Measurements from ENCODE around the gene HOXC9.

HOXC9 gene

DNA sequence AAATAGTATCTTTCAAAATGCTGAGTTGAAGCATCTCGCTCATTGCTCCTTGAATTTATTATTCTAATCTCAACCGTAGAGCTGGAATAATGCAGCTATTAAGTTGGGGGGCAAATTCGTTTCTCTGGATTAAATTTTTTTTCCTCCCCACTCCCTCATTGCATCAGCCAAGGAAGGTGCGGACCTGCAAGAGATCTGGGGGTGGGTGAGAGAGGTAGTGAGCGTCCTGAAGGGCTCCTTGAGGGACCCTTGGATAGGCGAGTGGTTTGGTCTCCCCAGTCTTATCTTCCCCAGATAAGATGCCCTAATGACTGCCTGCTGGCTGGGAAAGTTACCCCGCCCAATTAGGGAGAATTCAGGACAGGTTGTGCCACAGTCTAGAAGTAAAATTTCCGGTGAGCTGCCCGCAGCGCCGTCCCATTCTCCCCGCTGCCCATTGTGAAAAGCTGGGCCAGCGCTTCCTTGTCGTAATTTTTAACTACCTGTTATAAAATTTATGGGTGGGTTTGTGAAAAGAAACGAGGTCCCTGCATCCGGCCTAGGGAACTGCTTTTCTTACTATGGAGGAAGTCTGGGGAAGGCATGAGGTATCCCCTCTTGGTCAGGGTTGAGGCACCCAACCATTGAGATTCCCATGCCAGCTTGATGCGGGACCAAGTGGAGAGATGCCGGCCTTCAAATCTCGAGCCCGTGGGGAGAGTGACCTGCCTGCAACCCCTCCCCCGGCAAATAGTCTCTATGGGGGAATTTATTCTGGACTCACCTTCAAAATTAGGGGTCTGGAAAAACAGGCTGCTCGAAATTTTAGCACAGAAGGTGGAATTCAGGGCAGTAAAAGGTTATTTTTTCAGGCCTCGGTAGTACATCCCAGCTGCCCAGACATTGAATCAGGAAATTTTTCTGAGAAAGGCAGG, 15.3 kb downstream of the HOXC9 start:
- DNase-seq (ENCODE audit: low read depth), result no peak

DNA sequence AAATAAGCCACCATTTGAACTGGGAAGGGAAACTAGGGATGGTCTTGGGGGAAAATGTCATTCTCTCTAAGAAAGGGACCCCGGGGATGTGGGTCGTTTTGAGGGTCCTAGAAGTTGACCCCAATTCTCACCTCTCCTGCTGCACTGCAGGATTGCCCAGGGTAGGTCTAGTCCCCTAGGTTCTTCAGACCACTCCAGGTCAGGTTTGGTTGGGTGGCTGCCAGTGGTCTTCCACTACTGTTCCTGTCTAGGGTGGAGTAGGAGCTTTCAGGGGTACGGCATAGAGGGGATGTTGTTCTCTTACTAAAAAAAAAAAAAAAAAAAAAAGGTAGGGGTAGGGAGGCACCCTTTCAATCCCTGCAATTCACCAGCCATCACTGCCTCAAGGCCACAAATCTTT, 16.1 kb downstream of the HOXC9 start:
- DNase-seq (ENCODE audit: low read depth), result no peak

DNA sequence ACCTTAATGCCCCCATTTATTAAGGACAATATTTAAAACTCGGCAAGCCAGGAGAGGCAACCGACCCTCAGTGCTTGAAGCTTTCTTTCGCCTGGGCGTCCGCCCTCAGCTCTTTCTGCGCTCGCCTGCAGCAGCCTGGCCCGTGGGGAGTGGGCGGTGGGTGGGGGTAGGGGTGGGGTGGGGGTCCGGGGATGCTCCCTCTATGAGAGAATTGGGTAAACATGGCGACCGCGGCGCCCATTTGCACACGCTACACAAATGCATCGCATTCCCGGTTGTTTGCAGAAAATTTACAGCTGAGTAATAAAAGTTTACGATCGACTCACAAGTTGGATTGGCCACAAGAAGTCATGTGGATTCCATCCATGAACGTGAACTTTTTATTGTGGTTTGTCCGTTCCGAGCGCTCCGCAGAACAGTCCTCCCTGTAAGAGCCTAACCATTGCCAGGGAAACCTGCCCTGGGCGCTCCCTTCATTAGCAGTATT, 16.6 kb downstream of the HOXC9 start:
- peak; percentile 87 for DNase-seq (ENCODE audit: low read depth)

DNA sequence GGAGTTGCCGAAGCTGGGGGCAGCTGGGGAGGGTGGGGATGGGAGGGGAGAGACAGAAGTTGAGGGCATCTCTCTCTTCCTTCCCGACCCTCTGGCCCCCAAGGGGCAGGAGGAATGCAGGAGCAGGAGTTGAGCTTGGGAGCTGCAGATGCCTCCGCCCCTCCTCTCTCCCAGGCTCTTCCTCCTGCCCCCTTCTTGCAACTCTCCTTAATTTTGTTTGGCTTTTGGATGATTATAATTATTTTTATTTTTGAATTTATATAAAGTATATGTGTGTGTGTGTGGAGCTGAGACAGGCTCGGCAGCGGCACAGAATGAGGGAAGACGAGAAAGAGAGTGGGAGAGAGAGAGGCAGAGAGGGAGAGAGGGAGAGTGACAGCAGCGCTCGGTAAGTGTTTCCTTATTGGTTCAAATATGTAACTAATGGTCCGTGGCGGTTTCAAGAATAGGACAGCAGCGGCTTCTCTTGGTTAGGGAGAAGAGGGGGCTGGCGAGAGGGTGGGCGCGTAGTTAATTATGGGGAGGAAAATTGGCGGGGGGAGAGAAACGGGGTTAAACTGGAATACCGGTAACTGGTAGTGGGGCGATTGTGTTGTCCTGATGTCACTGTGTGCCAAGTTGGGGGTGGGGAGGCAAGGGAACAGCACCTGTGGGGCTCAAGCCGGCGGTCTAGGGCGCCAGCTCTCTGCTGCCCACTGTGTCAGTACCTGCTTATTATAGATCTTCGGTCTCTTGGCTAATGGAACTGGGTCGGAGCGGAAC, 17.2 kb downstream of the HOXC9 start:
- no peak for DNase-seq (ENCODE audit: low read depth)

DNA sequence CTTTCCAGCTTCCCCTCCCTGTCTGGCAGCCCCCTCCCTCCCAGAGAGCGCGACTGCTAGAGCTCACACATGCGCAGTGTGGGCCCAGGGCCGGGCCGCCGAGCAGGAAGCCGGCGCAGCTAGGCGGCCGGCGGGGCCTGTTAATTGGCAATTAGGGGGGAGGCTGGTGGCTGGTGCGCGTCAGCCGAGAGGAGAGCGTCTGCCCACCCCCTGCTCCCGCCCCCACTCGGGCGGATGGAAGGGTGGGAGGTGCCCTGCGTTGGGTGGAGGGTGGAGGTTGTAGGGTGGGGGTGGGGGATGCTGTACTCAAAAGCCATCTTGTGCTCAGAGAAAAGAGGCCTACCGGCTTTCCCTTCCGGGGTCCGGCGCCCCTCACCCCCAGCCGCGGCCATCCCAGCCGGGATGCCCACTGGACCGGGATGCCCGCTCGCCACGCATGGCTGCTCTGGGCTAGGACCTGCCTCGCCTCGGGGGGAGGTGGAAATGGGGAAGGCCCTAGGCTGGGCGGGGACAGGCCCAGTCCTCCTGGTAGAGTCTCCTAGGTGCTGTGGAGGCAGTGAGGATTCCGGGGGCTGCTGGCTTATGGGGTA, 18.0 kb downstream of the HOXC9 start:
- peak; percentile 92 for DNase-seq (ENCODE audit: low read depth)

DNA sequence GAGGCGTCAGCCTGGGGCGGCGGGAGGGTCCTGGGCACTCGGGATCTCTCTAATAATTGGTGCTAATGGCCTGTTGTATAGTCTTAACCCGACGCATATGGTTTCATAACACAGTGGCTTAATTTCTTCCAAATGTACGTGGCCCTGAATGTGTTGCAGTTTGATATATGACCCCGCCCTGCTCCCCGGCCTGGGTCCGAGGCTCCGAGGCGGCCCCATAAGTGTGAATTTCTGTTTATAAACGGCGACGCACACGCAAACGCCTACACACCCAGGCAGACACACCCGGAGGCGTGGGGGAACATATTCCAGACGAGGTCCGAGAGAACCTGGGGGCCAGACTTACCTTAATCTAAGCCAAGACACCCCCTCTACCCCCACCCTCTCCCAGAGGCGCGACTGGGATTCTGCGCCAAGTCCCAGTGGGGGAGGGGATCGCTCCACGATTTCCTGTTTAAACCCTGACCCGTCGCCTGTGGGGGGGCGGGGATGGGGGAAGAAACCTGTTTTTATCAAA, 18.6 kb downstream of the HOXC9 start:
- DNase-seq (ENCODE audit: low read depth), result no peak

DNA sequence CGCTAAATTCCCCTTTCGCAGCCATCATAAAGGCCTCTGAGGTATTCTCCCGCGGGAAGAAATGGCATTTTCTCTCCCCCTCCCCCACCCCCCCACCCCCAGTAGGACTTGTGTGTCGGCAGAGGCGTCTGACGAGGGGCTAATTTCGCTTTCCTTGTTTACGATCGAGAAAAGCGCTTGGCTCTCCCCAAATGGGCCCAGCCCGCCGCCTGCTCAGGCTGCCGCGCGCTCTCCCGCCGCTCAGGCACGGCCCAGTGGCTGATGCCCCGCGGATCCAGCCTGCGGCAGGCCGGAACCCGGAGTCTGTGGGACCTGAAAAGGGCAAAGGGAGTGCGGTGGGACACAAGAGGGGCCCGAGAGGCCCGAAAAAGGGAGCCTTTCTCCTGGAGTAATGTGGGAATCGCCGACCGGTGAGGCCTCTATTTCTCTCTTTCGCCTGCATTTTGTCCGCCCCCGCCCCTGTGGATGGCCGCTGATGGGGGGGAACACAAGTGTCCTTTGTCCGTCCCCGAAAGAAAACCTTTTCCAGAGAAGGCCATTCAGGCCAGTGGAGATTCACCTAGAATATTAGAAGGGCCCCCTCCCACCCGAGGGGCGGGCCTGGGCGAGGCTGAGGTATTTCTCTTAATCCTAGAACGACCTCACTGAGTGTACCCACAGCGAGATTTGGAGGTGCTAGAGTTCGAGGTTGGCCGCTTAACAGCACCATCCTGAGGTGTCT, 19.3 kb downstream of the HOXC9 start:
- no peak for DNase-seq (ENCODE audit: low read depth)

DNA sequence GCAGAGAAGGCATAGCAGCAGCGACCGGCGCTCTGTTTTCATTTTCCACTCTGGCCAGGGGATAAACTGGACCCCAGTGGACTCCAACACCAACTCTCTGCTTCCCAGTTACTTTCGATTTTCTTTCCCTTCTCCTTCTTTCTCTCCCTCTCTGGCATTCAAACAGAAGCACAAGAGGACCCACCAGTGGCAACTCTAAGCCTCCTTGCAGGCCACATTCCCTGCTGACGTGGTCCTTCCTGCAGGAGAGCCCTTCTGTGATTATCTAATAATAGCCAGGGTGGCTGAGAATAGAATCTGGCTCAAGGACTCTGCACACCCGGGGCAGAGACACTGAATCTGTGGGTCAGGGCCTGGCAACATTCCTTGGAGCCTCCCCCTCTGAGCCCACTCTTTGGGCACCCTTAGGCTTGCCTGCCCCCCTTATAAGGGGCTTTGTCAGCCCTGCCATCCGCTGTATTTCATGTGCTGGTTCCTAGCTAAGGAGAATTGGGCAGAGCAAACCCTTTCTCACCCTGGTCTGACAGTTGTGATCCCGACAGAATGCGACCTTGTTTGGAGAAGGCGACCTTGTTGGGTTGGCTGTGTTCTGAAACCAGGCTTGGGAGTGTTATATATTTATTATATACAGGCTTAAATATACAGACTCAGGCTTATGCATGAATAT, 20.1 kb downstream of the HOXC9 start:
- no peak for DNase-seq (ENCODE audit: low read depth)

DNA sequence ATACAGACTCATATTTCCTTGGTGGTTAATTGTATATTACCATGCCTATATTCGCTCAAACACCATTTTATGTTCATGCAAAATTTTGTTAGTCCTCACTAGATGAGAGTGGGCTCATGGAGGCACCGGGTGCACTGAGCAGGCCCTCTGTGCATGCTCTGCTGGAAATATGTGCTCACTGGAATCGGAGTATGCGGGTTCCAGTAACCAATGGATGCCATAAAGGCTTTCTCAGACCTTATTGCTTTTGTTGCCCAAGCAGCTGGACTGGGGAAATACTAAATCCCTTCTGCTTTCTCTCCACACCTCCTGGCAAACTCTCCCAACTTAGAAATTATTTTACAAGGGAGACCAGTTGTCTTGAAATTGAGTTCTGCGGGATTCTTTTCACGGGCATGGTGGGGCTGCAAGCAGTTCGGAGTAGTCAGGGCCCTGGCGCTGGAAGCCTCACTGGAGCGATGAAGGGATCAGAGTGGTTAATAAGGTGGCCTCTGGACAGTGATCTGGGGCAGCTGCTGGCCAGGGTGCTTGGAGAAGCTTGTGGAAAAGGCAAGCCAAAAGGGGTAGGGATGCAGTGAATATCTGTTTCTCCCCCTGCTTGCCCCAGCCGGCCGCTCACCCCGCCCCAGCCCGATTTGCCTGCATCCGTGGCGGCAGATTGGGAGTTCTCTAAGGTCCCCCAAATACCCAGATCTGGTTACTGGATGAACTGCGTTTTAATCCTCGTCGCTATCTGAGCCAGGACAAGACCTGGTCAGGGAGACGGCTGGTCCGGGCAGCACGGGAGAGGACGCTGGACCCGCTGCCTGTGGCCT, 20.8 kb downstream of the HOXC9 start:
- DNase-seq (ENCODE audit: low read depth), result no peak

DNA sequence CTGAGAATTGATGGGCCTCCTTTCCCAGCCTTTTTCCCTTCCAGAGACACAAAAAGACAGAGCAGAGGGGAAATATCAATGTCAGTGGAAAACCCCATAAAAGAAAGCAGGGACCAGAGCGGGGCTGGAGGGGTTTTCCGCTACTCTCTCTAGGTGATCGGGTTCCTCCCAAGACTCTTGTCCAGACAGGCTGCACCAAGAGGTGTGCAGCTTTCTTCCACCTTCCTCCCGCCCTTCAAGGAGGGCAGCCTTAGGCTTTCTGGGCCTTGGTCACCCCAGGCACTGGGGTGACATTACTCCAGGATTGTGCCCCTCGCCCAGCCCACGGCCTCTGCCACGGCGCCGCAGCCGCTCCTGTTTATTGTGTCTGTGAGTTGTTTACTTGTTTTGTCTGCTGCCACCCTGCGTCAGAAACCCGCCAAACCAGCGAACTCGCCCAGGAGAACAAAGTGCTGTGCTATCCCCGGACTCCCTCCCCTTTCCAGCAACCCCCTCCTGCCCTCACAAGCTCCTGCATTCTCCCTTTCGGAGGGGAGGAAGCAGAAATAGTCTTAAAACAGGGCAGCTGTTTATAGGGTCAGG, 21.6 kb downstream of the HOXC9 start:
- no peak for DNase-seq (ENCODE audit: low read depth)

DNA sequence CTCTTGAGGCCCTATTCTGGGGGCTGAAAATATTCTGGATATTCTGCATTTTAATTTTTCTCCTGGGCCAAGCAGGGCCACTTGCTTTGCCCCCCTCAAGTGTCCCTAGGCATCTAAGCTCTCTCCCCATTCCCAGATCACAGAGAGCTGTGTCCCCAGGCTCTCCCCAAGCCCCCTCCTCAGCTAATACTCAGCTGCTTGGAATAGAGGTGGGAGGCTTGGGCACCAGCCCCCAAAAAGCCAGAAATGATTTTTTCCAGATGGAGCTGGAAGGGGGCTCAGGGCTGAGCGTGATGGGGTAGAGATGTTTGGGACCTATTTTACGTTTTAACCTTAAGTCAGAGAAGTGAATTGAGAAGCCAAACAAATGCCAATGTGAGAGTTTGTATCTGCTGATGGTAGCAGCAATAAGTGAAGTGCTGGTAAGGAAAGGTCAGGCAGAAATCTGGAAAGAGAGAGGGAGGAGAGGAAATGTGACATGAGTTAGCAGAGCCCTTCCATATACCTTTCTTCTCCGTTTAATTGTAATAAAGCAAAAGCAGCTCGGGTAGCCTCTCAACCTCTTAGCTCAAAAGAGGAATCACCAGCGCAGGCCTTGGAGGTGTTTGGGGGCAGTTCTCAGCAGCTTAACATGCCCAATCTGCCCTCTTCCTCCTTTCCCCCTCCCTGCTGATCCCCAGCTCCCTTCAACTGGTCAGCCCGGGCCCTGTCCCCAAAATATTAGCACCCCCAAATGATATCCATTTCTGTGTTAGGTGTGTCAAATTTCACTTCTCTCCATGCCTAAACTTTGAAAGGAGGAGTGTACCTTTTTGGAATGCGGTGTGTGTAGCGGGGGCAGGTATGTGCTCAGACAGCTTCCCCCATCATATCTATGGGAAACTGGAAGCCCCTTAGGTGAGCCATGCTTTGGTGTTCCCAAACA, 23.3 kb downstream of the HOXC9 start:
- no peak for DNase-seq (ENCODE audit: low read depth)

DNA sequence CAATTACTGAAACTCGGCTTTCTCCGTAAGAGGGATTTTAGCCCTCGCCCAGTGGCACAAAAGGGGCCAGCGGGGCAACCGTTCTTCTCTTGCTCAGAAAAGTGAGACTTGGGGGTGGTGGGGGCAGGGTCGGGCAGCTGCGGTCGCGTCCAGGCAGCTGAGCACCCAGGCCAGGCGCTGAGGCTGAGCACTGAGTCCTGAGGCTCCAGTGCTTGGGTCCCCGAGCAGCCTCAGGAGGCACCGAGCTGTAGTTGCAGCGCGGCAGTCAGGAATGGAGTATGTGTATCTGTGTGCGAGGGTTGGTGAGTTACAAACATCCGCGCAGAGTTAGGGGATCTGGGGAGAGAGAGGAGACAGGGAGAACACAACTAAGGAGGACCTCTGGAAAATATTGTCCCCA, 24.2 kb downstream of the HOXC9 start:
- no peak for DNase-seq (ENCODE audit: low read depth)

DNA sequence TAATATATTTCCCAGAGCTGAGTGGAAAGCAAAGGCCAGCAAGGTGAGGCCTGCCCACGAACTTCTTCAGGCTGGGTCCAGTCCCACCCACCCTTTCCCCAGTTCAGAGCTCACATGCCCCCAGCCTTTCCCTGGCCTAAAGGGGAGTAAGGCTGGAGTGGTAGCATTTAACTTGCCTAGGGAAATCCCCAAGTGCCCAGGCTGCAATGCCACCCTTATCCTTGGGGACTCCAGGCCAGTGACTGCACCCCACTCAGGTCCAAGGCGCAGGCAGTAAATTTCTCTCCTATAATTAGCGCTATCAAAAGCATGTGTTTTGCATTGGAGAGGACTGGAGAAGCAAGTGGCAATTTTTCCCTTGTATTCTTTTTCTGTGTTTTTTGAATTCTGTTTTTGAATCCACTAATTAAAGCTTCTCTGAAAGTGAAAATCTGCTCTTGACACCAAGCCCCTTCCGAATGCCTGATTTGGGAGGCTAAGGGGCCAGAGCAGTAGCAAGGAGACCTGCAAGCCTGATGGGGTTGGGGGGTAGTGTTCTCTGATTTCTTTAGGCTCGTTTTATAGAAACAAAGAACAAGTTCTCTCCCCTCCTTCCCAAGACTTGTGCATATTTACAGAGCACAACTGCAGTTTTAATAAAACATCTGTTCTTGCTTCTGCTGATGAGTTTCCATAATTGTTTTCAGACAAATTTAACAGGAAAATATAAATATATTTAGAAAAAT, 24.8 kb downstream of the HOXC9 start:
- DNase-seq (ENCODE audit: low read depth), result no peak

DNA sequence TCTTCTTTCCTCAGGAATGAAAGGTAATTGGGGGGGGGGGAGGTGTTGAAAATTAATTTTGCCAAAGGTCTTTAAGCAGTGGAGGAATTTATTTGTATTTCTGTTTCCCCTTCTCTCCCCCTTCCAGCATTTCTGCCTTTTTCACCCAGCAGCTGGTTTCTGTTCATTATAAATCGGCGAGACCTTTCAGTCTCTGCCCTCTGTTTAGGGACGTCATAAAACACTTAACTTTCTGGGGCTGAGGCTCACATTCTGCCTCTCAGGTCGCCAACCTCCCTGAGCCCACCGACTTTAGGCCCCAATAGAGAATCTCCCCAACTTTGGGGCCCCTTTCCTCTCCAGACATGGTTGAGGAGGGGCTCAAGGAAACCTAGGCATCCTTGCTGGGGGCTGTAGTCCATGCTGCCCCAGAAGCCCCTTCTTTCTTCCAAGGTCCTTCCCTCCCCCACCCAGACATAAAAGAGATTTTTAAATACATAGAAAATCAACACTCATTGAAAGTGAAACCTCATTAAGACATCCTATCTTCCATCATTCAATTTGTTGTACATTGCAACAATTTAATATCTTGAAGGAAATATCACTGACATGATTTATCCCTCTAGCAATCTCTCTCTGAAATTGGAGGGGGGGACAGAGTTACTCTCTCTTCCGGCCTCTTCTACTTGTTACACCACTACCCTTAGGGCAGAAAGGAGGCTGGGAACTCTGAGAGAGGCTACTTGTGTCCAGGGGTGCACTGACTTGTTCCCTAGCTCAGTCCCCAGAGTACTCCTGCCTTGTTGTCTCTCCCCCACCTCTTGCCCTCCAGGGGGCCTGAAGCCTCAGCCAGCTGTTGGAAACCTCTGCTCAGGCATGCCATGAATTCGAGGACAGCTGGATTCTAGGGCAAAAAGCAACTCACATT, 25.8 kb downstream of the HOXC9 start:
- DNase-seq (ENCODE audit: low read depth), result no peak

DNA sequence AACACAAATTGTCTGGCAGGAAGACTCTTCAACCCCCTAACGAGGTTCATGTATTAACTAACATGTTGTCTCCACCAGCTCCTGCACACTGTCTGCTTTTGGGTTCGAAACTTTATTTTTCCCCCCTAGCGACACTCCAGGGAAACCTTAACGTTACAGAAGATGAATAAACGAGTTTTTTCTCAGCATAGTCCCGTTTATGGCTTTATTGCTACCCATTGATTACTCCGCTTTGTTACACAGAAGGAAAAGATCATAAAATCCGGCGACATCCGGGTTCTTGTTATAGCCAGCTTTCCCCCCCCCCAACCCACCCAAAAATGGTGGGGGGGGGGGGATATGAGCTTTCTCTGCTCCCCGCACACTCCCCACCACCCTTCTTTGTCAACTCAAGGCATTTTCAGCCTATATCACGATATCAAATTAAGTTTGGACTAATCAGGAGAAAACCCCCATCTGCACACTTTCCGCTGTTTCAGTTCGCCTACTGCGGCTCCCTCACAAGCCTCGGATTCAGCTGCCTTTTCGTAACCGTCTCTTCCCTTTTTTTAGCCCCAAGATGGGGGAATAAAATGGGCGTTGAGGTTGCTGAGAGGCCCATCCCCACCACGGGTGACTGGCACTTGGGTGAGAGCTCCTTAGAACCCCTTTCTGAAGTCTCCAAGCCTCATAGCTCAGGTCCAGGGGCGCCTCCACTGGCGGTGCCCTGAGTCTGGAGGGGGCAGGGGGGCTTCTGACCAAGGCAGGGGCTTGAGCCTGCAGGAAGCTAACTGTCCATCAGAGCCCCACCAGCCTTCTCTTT, 26.9 kb downstream of the HOXC9 start:
- DNase-seq (ENCODE audit: low read depth), result no peak

DNA sequence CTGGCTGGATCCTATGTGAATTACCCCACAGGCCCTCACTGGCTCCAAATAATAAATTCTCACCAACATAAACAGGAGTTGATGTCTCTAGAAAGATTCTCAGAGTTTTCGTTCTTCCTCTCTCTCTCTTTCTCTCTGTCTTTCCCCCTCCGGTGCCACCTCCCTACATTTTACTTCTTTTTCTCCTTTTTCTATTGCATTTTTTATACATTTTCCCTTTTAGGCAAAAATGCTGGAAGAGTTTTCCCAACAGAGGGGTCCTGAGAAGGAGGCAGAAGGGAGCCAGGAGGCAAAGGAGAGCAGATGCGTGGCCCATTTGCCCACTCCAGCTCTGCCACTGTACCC, 27.5 kb downstream of the HOXC9 start:
- no peak for DNase-seq (ENCODE audit: low read depth)

Measured in stromal cell of bone marrow (primary cell).